Fibroblast of the conjunctiva (primary cell): ENCODE results near the gene HOXC10.

ENCODE experiments used
- DNase-seq: peaks from one replicate; pipeline ENCODE4 v3.0.0-alpha.2; 2010; ENCODE audit warnings: low read depth

Gene HOXC10

DNA sequence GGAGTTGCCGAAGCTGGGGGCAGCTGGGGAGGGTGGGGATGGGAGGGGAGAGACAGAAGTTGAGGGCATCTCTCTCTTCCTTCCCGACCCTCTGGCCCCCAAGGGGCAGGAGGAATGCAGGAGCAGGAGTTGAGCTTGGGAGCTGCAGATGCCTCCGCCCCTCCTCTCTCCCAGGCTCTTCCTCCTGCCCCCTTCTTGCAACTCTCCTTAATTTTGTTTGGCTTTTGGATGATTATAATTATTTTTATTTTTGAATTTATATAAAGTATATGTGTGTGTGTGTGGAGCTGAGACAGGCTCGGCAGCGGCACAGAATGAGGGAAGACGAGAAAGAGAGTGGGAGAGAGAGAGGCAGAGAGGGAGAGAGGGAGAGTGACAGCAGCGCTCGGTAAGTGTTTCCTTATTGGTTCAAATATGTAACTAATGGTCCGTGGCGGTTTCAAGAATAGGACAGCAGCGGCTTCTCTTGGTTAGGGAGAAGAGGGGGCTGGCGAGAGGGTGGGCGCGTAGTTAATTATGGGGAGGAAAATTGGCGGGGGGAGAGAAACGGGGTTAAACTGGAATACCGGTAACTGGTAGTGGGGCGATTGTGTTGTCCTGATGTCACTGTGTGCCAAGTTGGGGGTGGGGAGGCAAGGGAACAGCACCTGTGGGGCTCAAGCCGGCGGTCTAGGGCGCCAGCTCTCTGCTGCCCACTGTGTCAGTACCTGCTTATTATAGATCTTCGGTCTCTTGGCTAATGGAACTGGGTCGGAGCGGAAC is 32.3 kb downstream of the HOXC10 start:
- no peak for DNase-seq

DNA sequence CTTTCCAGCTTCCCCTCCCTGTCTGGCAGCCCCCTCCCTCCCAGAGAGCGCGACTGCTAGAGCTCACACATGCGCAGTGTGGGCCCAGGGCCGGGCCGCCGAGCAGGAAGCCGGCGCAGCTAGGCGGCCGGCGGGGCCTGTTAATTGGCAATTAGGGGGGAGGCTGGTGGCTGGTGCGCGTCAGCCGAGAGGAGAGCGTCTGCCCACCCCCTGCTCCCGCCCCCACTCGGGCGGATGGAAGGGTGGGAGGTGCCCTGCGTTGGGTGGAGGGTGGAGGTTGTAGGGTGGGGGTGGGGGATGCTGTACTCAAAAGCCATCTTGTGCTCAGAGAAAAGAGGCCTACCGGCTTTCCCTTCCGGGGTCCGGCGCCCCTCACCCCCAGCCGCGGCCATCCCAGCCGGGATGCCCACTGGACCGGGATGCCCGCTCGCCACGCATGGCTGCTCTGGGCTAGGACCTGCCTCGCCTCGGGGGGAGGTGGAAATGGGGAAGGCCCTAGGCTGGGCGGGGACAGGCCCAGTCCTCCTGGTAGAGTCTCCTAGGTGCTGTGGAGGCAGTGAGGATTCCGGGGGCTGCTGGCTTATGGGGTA is 33.0 kb downstream of the HOXC10 start:
- no peak for DNase-seq

- no peak for DNase-seq
Measured at GRCh38 chr12:54018468-54018984, 33.6 kb downstream of the HOXC10 start.

DNA sequence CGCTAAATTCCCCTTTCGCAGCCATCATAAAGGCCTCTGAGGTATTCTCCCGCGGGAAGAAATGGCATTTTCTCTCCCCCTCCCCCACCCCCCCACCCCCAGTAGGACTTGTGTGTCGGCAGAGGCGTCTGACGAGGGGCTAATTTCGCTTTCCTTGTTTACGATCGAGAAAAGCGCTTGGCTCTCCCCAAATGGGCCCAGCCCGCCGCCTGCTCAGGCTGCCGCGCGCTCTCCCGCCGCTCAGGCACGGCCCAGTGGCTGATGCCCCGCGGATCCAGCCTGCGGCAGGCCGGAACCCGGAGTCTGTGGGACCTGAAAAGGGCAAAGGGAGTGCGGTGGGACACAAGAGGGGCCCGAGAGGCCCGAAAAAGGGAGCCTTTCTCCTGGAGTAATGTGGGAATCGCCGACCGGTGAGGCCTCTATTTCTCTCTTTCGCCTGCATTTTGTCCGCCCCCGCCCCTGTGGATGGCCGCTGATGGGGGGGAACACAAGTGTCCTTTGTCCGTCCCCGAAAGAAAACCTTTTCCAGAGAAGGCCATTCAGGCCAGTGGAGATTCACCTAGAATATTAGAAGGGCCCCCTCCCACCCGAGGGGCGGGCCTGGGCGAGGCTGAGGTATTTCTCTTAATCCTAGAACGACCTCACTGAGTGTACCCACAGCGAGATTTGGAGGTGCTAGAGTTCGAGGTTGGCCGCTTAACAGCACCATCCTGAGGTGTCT is 34.3 kb downstream of the HOXC10 start:
- DNase-seq: no peak

DNA sequence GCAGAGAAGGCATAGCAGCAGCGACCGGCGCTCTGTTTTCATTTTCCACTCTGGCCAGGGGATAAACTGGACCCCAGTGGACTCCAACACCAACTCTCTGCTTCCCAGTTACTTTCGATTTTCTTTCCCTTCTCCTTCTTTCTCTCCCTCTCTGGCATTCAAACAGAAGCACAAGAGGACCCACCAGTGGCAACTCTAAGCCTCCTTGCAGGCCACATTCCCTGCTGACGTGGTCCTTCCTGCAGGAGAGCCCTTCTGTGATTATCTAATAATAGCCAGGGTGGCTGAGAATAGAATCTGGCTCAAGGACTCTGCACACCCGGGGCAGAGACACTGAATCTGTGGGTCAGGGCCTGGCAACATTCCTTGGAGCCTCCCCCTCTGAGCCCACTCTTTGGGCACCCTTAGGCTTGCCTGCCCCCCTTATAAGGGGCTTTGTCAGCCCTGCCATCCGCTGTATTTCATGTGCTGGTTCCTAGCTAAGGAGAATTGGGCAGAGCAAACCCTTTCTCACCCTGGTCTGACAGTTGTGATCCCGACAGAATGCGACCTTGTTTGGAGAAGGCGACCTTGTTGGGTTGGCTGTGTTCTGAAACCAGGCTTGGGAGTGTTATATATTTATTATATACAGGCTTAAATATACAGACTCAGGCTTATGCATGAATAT is 35.1 kb downstream of the HOXC10 start:
- no peak for DNase-seq

- no peak for DNase-seq
Measured at GRCh38 chr12:54020591-54021405, 35.9 kb downstream of the HOXC10 start.

- DNase-seq: no peak
Measured at GRCh38 chr12:54021432-54022013, 36.6 kb downstream of the HOXC10 start.

- no peak for DNase-seq
Measured at GRCh38 chr12:54022960-54023884, 38.3 kb downstream of the HOXC10 start.

DNA sequence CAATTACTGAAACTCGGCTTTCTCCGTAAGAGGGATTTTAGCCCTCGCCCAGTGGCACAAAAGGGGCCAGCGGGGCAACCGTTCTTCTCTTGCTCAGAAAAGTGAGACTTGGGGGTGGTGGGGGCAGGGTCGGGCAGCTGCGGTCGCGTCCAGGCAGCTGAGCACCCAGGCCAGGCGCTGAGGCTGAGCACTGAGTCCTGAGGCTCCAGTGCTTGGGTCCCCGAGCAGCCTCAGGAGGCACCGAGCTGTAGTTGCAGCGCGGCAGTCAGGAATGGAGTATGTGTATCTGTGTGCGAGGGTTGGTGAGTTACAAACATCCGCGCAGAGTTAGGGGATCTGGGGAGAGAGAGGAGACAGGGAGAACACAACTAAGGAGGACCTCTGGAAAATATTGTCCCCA is 39.2 kb downstream of the HOXC10 start:
- DNase-seq: no peak

DNA sequence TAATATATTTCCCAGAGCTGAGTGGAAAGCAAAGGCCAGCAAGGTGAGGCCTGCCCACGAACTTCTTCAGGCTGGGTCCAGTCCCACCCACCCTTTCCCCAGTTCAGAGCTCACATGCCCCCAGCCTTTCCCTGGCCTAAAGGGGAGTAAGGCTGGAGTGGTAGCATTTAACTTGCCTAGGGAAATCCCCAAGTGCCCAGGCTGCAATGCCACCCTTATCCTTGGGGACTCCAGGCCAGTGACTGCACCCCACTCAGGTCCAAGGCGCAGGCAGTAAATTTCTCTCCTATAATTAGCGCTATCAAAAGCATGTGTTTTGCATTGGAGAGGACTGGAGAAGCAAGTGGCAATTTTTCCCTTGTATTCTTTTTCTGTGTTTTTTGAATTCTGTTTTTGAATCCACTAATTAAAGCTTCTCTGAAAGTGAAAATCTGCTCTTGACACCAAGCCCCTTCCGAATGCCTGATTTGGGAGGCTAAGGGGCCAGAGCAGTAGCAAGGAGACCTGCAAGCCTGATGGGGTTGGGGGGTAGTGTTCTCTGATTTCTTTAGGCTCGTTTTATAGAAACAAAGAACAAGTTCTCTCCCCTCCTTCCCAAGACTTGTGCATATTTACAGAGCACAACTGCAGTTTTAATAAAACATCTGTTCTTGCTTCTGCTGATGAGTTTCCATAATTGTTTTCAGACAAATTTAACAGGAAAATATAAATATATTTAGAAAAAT is 39.8 kb downstream of the HOXC10 start:
- no peak for DNase-seq

GRCh38 chr12:54025499-54026405 is 40.8 kb downstream of the HOXC10 start:
- DNase-seq: no peak

GRCh38 chr12:54026640-54027441 is 41.9 kb downstream of the HOXC10 start:
- DNase-seq: no peak

DNA sequence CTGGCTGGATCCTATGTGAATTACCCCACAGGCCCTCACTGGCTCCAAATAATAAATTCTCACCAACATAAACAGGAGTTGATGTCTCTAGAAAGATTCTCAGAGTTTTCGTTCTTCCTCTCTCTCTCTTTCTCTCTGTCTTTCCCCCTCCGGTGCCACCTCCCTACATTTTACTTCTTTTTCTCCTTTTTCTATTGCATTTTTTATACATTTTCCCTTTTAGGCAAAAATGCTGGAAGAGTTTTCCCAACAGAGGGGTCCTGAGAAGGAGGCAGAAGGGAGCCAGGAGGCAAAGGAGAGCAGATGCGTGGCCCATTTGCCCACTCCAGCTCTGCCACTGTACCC is 42.5 kb downstream of the HOXC10 start:
- DNase-seq: no peak

- DNase-seq: no peak
Measured at GRCh38 chr12:54028314-54029201, 43.6 kb downstream of the HOXC10 start, which contains the start of gene HOXC6. TSS of gene HOXC6 (plus strand) at chr12:54028440. CDS start at chr12:54028522, 82 bp downstream.

DNA sequence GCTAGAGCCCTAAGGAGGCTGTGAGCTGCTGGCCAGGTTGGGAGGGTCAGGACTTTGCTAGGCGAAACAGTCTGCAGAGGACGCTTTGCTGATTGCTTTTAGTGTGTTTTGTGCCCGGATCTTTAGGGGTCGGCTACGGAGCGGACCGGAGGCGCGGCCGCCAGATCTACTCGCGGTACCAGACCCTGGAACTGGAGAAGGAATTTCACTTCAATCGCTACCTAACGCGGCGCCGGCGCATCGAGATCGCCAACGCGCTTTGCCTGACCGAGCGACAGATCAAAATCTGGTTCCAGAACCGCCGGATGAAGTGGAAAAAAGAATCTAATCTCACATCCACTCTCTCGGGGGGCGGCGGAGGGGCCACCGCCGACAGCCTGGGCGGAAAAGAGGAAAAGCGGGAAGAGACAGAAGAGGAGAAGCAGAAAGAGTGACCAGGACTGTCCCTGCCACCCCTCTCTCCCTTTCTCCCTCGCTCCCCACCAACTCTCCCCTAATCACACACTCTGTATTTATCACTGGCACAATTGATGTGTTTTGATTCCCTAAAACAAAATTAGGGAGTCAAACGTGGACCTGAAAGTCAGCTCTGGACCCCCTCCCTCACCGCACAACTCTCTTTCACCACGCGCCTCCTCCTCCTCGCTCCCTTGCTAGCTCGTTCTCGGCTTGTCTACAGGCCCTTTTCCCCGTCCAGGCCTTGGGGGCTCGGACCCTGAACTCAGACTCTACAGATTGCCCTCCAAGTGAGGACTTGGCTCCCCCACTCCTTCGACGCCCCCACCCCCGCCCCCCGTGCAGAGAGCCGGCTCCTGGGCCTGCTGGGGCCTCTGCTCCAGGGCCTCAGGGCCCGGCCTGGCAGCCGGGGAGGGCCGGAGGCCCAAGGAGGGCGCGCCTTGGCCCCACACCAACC is 44.8 kb downstream of the HOXC10 start:
- no peak for DNase-seq
